Suprapubic skin (tissue), 4 donors: ENCODE measurements around the gene FBP1. TPM values are rescaled to one million over a fixed set of nuclear protein-coding genes. Genes with fewer than 3 reads are reported as not detected.

Experiments used
- DNase-seq, 2 donors: peaks; one replicate each; pipeline ENCODE4 v3.0.0-alpha.2; 2019; ENCODE audit warnings: low spot score in 2 of 2
- H3K27ac ChIP-seq: fragments of 200-600 bp; sonication (generic); one replicate; pipeline ENCODE4 v1.5.1; 2019
- H3K27me3 ChIP-seq: fragments of 200-600 bp; sonication (generic); one replicate; pipeline ENCODE4 v1.5.1; 2019
- H3K36me3 ChIP-seq: fragments of 200-600 bp; sonication (generic); one replicate; pipeline ENCODE4 v1.5.1; 2019
- H3K4me1 ChIP-seq: fragments of 200-600 bp; sonication (generic); one replicate; pipeline ENCODE4 v1.5.1; 2019
- H3K4me3 ChIP-seq: fragments of 200-600 bp; sonication (generic); one replicate; pipeline ENCODE4 v1.5.1; 2019; ENCODE audit warnings: mild to moderate bottlenecking
- H3K9me3 ChIP-seq: fragments of 200-600 bp; sonication (generic); one replicate; pipeline ENCODE4 v1.5.1; 2019
- EP300 ChIP-seq: sonication (generic); formaldehyde crosslinking; IDR thresholded peaks from one replicate; pipeline ENCODE4 v1.6.1; 2017; ENCODE audit warnings: antibody characterized with exemption
- POLR2A ChIP-seq, 2 donors: fragments of 450-650 bp; IDR thresholded peaks; one replicate each; pipeline ENCODE4 v1.6.1; 2017; ENCODE audit warnings: antibody characterized with exemption in 2 of 2, mild to moderate bottlenecking in 2 of 2, moderate library complexity in 2 of 2
- POLR2AphosphoS5 ChIP-seq, 3 donors: sonication (generic); formaldehyde crosslinking; IDR thresholded peaks; one replicate each; pipeline ENCODE4 v1.6.1; 2017; ENCODE audit warnings: antibody characterized with exemption in 3 of 3
- WGBS: methylation state at CpG from one replicate; pipeline ENCODE4 v1.1.5; 2018; 5-methylcytosine and 5-hydroxymethylcytosine counted together
- total RNA-seq, 4 donors: library from RNA; depleted of rRNA; stranded (reverse); fragments of >200 nt; gene quantifications; one replicate each; pipeline ENCODE4 v1.1.0, GENCODE V29; 2016
- TF ChIP-seq, protein P1 (sequence below), 2 donors: fragments of 200-600 bp in 1 of 2; fragments of 450-650 bp in 1 of 2; sonication (generic) in 1 of 2; IDR thresholded peaks; one replicate each; pipeline ENCODE4 v1.5.1; 2016 to 2019; ENCODE audit warnings: antibody characterized with exemption in 2 of 2, mild to moderate bottlenecking in 1 of 2, moderate library complexity in 1 of 2

FBP1 gene
- total RNA-seq: 10 to 100 TPM in 3 of 4 donors, 1 to 10 TPM in 1; 4.5 to 15.2 (median 11.3) TPM

DNA sequence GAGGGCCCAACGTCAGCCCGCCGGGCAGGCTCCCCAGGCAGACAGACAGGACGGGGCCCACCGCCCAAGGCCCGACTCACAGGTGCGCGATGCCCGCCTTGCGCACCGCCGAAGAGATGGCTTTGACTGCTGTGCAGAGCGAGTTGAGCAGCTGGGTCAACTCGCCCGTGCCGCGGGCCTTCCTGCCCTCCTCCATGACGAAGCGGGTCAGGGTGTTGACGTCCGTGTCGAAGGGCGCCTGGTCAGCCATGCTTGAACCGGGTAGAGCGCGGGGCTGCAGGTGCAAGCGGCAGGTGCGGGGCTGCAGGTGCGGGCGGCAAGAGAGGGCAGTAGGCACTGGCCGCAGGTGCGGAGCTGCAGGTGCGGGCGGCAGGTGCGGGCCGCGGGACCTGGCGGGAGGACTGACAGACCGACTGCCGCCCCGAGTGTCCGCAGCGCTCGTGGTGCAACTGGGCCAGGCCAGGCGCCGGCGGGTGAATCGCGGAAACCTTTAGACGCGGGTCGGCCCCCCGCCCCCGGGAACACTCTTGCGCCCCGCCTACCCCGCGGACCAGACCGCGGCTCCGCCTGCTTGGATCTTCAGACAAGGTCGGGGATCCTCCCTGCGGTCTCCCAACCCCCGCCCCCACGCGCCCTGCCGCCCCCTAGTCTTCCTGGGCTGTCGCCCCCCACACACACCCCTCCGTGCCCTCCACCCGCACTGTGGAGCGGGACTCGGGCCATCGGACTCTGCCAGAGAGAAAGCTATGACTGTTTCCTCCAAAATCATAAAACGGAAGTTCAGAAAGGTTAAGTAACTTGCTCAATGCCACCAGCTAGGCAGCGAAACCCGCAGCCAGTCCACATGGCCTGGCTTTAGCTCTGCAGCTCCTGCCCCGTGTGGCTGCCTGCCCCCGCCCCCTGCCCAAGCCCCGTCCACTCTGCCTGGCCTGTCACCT lies at the start of gene FBP1:
Gene FBP1, minus strand, starts transcription at position 458 of the 938 bp plus-strand sequence. Its CDS starts 208 bp downstream, at position 250.
- no peak within 1 kb of the TSS for H3K27ac ChIP-seq
- 17% methylated on average over 12 of the region's 79 CpGs for WGBS

DNA sequence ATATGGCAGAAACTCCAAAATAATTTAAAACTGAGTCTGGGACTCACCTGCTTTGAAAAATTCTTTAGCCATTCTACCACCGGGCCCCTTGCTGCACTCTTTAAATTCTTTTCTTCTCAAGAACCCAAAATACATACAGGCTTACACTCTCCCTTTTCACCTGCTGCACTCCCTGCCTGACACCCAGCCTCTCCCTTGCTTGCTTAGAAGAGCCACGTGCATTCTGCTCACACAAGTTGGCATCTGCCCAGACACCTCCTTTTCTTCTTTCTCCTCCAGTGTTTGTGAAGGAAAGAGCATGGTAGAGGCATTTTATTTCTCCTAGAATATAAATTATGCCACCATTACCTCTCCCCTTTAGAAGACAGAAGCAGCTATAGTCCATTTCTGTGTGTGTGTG lies 48.1 kb upstream of the FBP1 start:
- no peaks in the 10 kb centered on the region for H3K4me1 ChIP-seq
- TF ChIP-seq EP300 (no peak), POLR2AphosphoS5 (IDR thresholded peaks at IDR 0.05) (no peak), POLR2A (IDR thresholded peaks at IDR 0.05) (no peak)
- TF ChIP-seq, protein P1, sequence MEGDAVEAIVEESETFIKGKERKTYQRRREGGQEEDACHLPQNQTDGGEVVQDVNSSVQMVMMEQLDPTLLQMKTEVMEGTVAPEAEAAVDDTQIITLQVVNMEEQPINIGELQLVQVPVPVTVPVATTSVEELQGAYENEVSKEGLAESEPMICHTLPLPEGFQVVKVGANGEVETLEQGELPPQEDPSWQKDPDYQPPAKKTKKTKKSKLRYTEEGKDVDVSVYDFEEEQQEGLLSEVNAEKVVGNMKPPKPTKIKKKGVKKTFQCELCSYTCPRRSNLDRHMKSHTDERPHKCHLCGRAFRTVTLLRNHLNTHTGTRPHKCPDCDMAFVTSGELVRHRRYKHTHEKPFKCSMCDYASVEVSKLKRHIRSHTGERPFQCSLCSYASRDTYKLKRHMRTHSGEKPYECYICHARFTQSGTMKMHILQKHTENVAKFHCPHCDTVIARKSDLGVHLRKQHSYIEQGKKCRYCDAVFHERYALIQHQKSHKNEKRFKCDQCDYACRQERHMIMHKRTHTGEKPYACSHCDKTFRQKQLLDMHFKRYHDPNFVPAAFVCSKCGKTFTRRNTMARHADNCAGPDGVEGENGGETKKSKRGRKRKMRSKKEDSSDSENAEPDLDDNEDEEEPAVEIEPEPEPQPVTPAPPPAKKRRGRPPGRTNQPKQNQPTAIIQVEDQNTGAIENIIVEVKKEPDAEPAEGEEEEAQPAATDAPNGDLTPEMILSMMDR (IDR thresholded peaks at IDR 0.05): no peak
- 49% methylated on average over 2 of the region's 2 CpGs for WGBS
- H3K27ac ChIP-seq: no peak overlapping the region
- H3K36me3 ChIP-seq: no peaks in the 10 kb centered on the region
- H3K4me3 ChIP-seq: no peak overlapping the region
- H3K27me3 ChIP-seq: no peaks in the 10 kb centered on the region
- DNase-seq: no peak
- no peaks in the 10 kb centered on the region for H3K9me3 ChIP-seq

More for the DNA sequence above, at the start of gene FBP1:
- H3K4me3 ChIP-seq: peak within 1 kb of the TSS; percentile 58
- no peak for DNase-seq
- no peaks in the 10 kb centered on the region for H3K9me3 ChIP-seq
- peaks cover 9% of the 10 kb centered on the region for H3K27me3 ChIP-seq
- peaks cover 10% of the 10 kb centered on the region for H3K4me1 ChIP-seq
- H3K36me3 ChIP-seq: no peaks in the 10 kb centered on the region
- TF ChIP-seq EP300 (no peak), POLR2AphosphoS5 (IDR thresholded peaks at IDR 0.05) (no peak), POLR2A (IDR thresholded peaks at IDR 0.05) (no peak)
- TF ChIP-seq, protein P1 (IDR thresholded peaks at IDR 0.05): no peak

DNA sequence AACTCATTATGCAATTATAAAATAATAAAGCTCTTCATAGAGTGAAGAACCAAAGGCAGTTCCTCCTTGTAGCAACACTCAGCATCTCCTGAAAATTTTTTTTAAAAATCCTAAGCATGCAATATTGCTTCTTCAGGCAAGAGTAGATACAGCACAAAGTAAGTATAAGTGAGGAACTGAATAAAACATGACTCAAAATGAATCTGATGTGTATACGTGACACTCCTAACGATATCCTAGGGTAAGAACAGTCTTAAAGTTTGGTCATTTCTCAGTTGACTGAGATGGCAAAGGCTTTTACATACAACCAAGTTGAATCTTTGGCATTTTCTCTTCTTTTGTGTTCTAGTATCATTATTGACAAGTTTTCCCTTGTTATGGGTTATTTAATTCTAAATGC lies 46.0 kb upstream of the FBP1 start:
- no peaks in the 10 kb centered on the region for H3K4me1 ChIP-seq
- no peaks in the 10 kb centered on the region for H3K27me3 ChIP-seq
- no peak overlapping the region for H3K27ac ChIP-seq
- no peaks in the 10 kb centered on the region for H3K9me3 ChIP-seq
- TF ChIP-seq POLR2AphosphoS5 (IDR thresholded peaks at IDR 0.05) (no peak), EP300 (no peak), POLR2A (IDR thresholded peaks at IDR 0.05) (no peak)
- TF ChIP-seq, protein P1 (IDR thresholded peaks at IDR 0.05): no peak
- no peaks in the 10 kb centered on the region for H3K36me3 ChIP-seq
- DNase-seq: no peak
- H3K4me3 ChIP-seq: no peak overlapping the region
- 85% methylated on average over 2 of the region's 2 CpGs for whole genome bisulfite sequencing

DNA sequence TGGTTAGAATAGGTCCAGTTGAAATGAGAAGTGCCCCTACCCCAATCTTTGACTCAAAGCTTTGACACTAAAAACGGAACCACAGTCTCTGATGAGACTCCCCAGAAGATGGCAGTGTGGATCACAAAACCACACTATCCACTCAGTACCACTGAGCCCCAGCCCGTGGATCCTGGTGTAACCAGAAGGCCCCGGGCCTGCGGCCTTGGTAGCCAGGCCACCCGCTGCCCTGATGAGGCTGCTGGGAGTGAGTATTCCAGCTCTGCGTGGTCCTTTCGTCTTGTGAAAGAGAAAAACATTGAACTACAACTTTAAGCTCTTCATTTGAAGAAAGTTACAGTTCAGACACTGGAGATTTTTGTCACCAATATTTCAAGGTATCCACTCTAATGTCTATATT lies 42.2 kb upstream of the FBP1 start:
- H3K4me1 ChIP-seq: no peaks in the 10 kb centered on the region
- peak; percentile 84 to 85 for DNase-seq
- no peaks in the 10 kb centered on the region for H3K9me3 ChIP-seq
- no peak overlapping the region for H3K27ac ChIP-seq
- H3K36me3 ChIP-seq: no peaks in the 10 kb centered on the region
- TF ChIP-seq POLR2AphosphoS5 (IDR thresholded peaks at IDR 0.05) (no peak), EP300 (no peak), POLR2A (IDR thresholded peaks at IDR 0.05) (no peak)
- TF ChIP-seq, protein P1 (IDR thresholded peaks at IDR 0.05): peak; percentile 43 to 61
- no peak overlapping the region for H3K4me3 ChIP-seq
- H3K27me3 ChIP-seq: no peaks in the 10 kb centered on the region
- 10% methylated on average over 7 of the region's 7 CpGs for WGBS

DNA sequence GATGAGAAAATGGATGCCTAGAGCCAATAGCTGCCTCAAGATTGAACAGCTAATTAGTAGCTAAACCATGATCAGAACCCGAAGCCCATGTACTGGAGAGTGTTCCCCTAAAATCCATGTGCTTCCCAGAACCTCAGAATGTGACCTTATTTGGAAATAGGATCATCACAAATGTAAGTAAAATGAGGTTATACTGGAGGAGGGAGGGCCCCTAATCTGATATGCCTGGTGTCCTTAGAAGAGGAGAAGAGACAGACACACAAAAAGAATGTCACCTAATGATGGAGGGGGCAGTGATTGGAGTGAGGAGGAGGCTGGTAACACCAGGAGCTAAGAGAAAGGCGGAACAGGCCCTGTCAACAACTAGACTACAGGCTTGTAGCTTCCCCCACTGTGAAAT lies 41.3 kb upstream of the FBP1 start:
- Histone ChIP-seq H3K4me3 (no peak overlapping the region), H3K27ac (no peak overlapping the region), H3K27me3 (no peaks in the 10 kb centered on the region), H3K4me1 (no peaks in the 10 kb centered on the region), H3K36me3 (no peaks in the 10 kb centered on the region), H3K9me3 (no peaks in the 10 kb centered on the region)
- no peak for TF ChIP-seq POLR2AphosphoS5 (IDR thresholded peaks at IDR 0.05)
- TF ChIP-seq POLR2A (IDR thresholded peaks at IDR 0.05): no peak
- TF ChIP-seq, protein P1 (IDR thresholded peaks at IDR 0.05): no peak
- no peak for TF ChIP-seq EP300
- DNase-seq: no peak
- 73% methylated on average over 2 of the region's 2 CpGs for WGBS
